ENCODE results near the gene NUDT16. TPM values are rescaled to one million over a fixed set of nuclear protein-coding genes. Genes with fewer than 3 reads are reported as not detected.

NUDT16 gene
- total RNA-seq, 2 donors from 2014 or later = 25.2 to 26.0 TPM

- H3K27ac ChIP-seq = no peak overlapping the region
These were observed 20.9 kb downstream of the NUDT16 start for GRCh38 chr3:131402391-131403039.

GRCh38 chr3:131403216-131403895, 21.8 kb downstream of the NUDT16 start:
- WGBS = 88% methylated on average over 3 of the region's 3 CpGs
- no peak for TF ChIP-seq POLR2AphosphoS5 (IDR thresholded peaks at IDR 0.05)
- no peak for TF ChIP-seq POLR2A (IDR thresholded peaks at IDR 0.05)
- Histone ChIP-seq H3K4me1 (replicated peaks) (no peaks in the 10 kb centered on the region), H3K4me3 (no peak overlapping the region), H3K27ac (no peak overlapping the region), H3K27me3 (replicated peaks; ENCODE audit: insufficient read depth) (no peaks in the 10 kb centered on the region), H3K36me3 (no peaks in the 10 kb centered on the region), H3K9me3 (no peaks in the 10 kb centered on the region)
- no peak for DNase-seq (ENCODE audit: low spot score)
- intact Hi-C loops (cut with DNase I) = no loop called here

More at GRCh38 chr3:131402391-131403039, 20.9 kb downstream of the NUDT16 start:
- TF ChIP-seq POLR2A (IDR thresholded peaks at IDR 0.05) (no peak), CTCF (IDR thresholded peaks at IDR 0.05) (no peak), POLR2AphosphoS5 (IDR thresholded peaks at IDR 0.05) (no peak)
- H3K4me1 ChIP-seq (replicated peaks) = no peaks in the 10 kb centered on the region
- no peaks in the 10 kb centered on the region for H3K9me3 ChIP-seq
- no peak for DNase-seq (ENCODE audit: low spot score)
- no peaks in the 10 kb centered on the region for H3K36me3 ChIP-seq
- no peak overlapping the region for H3K4me3 ChIP-seq
- intact Hi-C loops (cut with DNase I) = no loop called here
- 67% methylated on average over 6 of the region's 6 CpGs for WGBS
- H3K27me3 ChIP-seq (replicated peaks; ENCODE audit: insufficient read depth) = no peaks in the 10 kb centered on the region

- H3K4me3 ChIP-seq = no peak overlapping the region
- H3K36me3 ChIP-seq = no peaks in the 10 kb centered on the region
- TF ChIP-seq POLR2A (IDR thresholded peaks at IDR 0.05) (no peak), CTCF (IDR thresholded peaks at IDR 0.05) (no peak)
- H3K9me3 ChIP-seq = no peaks in the 10 kb centered on the region
- no peaks in the 10 kb centered on the region for H3K27me3 ChIP-seq (replicated peaks; ENCODE audit: insufficient read depth)
- WGBS = 69% methylated on average over 1 of the region's 1 CpG
- DNase-seq (ENCODE audit: low spot score) = no peak
- intact Hi-C loops (cut with DNase I) = no loop called here
- no peak overlapping the region for H3K27ac ChIP-seq
- H3K4me1 ChIP-seq (replicated peaks) = no peaks in the 10 kb centered on the region
These were observed 23.8 kb downstream of the NUDT16 start for GRCh38 chr3:131405411-131405810.

GRCh38 chr3:131406274-131406673, 24.7 kb downstream of the NUDT16 start:
- H3K36me3 ChIP-seq = no peaks in the 10 kb centered on the region
- no peak for DNase-seq (ENCODE audit: low spot score)
- H3K27me3 ChIP-seq (replicated peaks; ENCODE audit: insufficient read depth) = no peaks in the 10 kb centered on the region
- WGBS = 18% methylated on average over 2 of the region's 2 CpGs
- H3K4me3 ChIP-seq = no peak overlapping the region
- no peaks in the 10 kb centered on the region for H3K4me1 ChIP-seq (replicated peaks)
- H3K27ac ChIP-seq = no peak overlapping the region
- no peak for TF ChIP-seq CTCF (IDR thresholded peaks at IDR 0.05)
- no peaks in the 10 kb centered on the region for H3K9me3 ChIP-seq
- intact Hi-C loops (cut with DNase I) = no loop called here

GRCh38 chr3:131417751-131418150, 36.2 kb downstream of the NUDT16 start:
- TF ChIP-seq POLR2A (IDR thresholded peaks at IDR 0.05) = no peak
- no peak for TF ChIP-seq CTCF (IDR thresholded peaks at IDR 0.05)
- no peak for TF ChIP-seq POLR2AphosphoS5 (IDR thresholded peaks at IDR 0.05)
- no peaks in the 10 kb centered on the region for H3K36me3 ChIP-seq
- intact Hi-C loops (cut with DNase I) = no loop called here
- no peaks in the 10 kb centered on the region for H3K4me1 ChIP-seq (replicated peaks)
- no peak overlapping the region for H3K4me3 ChIP-seq
- H3K27ac ChIP-seq = no peak overlapping the region
- H3K9me3 ChIP-seq = no peaks in the 10 kb centered on the region
- 90% methylated on average over 2 of the region's 2 CpGs for WGBS
- no peak for DNase-seq (ENCODE audit: low spot score)
- no peaks in the 10 kb centered on the region for H3K27me3 ChIP-seq (replicated peaks; ENCODE audit: insufficient read depth)

All from prostate gland (tissue), 2 donors.